HepG2 (cell line): Measurements from ENCODE around the gene NT5DC4. TPM values are rescaled to one million over a fixed set of nuclear protein-coding genes. Genes with fewer than 3 reads are reported as not detected.

Experiments used
- ATAC-seq: fragments of 200-7000 bp; cut with Tn5 transposase; 3 replicates; pipeline ENCODE4 v1.9.1; 2020; ENCODE audit warnings: mild to moderate bottlenecking, moderate library complexity
- BruUV-seq: library from RNA; stranded (reverse); fragments of 400-500 nt; replicated peaks from 2 replicates; lab custom pipeline; 2021; lab: Mats Ljungman, UMichigan
- CTCF ChIA-PET: fragments of 300-600 bp; formaldehyde crosslinking; extraction: SDS; loops from one replicate; lab custom pipeline; 2021; ENCODE audit warnings: low total read pairs, inconsistent platforms, low intra/inter-chr PET ratio; lab: Yijun Ruan, JAX
- POLR2A ChIA-PET: fragments of 350-600 bp; sonication (Branson Sonifier 250); formaldehyde crosslinking; loops from one replicate; lab custom pipeline; 2020; ENCODE audit warnings: antibody characterized with exemption, inconsistent platforms; lab: Yijun Ruan, JAX
- DNase-seq: peaks from one replicate; pipeline ENCODE4 v3.0.0-alpha.2; 2015; ENCODE audit warnings: low spot score
- FAIRE-seq: peaks from 3 replicates; lab custom pipeline; 2011; peaks lifted over from hg19 to GRCh38; lab: Jason Lieb, UNC
- H2AFZ ChIP-seq: one replicate; pipeline ENCODE4 v1.6.1; 2011; ENCODE audit warnings: low read length, inconsistent platforms
- H3K27ac ChIP-seq: fragments of 300-600 bp; 3 replicates; pipeline ENCODE4 v1.8.0; 2011; ENCODE audit warnings: mixed run types, mild to moderate bottlenecking, mixed read lengths, low read length, inconsistent platforms; ENCODE audit not compliant: insufficient read depth; ENCODE audit errors: extremely low read length
- H3K27me3 ChIP-seq, 2 experiments: fragments of 200-600 bp in 1 of 2; 2 replicates in 1 of 2; 3 replicates in 1 of 2; pipeline versions ENCODE4 v1.6.0 to v1.8.0; 2011; ENCODE audit warnings: low read length in 2 of 2, mild to moderate bottlenecking in 2 of 2, moderate library complexity in 2 of 2, inconsistent platforms in 1 of 2; ENCODE audit not compliant: insufficient read depth in 2 of 2, control insufficient read depth in 1 of 2
- H3K36me3 ChIP-seq, 2 experiments: fragments of 200-600 bp in 1 of 2; replicated peaks in 1 of 2; 2 replicates in 1 of 2; 3 replicates in 1 of 2; pipeline versions ENCODE4 v1.5.1 to v1.8.0; 2011; ENCODE audit warnings: low read length in 2 of 2, inconsistent platforms in 1 of 2; ENCODE audit not compliant: insufficient read depth in 2 of 2, control insufficient read depth in 1 of 2
- H3K4me1 ChIP-seq: 2 replicates; pipeline ENCODE4 v1.5.1; 2012; ENCODE audit warnings: low read length, inconsistent platforms; ENCODE audit not compliant: insufficient read depth
- H3K4me2 ChIP-seq: 2 replicates; pipeline ENCODE4 v1.6.0; 2011; ENCODE audit warnings: low read depth, low read length, inconsistent platforms
- H3K4me3 ChIP-seq, 3 experiments: fragments of 200-600 bp in 1 of 3; sonication (generic), shearing (Covaris generic) in 1 of 3; replicated peaks in 1 of 3; 2 replicates each; pipeline ENCODE4 v1.5.1; 2011 to 2016; ENCODE audit warnings: low read length in 3 of 3, inconsistent platforms in 2 of 3, low read depth in 2 of 3, mild to moderate bottlenecking in 2 of 3, control low read depth in 1 of 3, mixed read lengths in 1 of 3; ENCODE audit not compliant: insufficient read depth in 1 of 3
- H3K79me2 ChIP-seq: one replicate; pipeline ENCODE4 v1.6.1; 2011; ENCODE audit warnings: low read length, inconsistent platforms; ENCODE audit not compliant: insufficient read depth
- H3K9ac ChIP-seq: 2 replicates; pipeline ENCODE4 v1.6.0; 2011; ENCODE audit warnings: mild to moderate bottlenecking, low read depth, low read length, inconsistent platforms; ENCODE audit not compliant: insufficient read depth
- H3K9me3 ChIP-seq: 2 replicates; pipeline ENCODE4 v1.5.1; 2012; ENCODE audit warnings: mild to moderate bottlenecking, low read length
- H4K20me1 ChIP-seq: 2 replicates; pipeline ENCODE4 v1.6.0; 2011; ENCODE audit warnings: inconsistent platforms, mild to moderate bottlenecking, low read length, moderate library complexity; ENCODE audit not compliant: insufficient read depth
- CBFB ChIP-seq: sonication (generic); formaldehyde crosslinking; IDR thresholded peaks from 2 replicates; pipeline ENCODE4 v1.4.0; 2020; ENCODE audit warnings: missing genetic modification reagents
- CREB1 ChIP-seq, 2 experiments: fragments of 450-650 bp in 1 of 2; IDR thresholded peaks; 2 replicates each; pipeline ENCODE4 v1.6.1; 2016 to 2017; ENCODE audit warnings: control low read depth in 1 of 2, mild to moderate bottlenecking in 1 of 2, missing compliant biosample characterization in 1 of 2, missing genetic modification characterization in 1 of 2
- EP300 ChIP-seq, 3 experiments: sonication (generic) in 1 of 3; formaldehyde crosslinking in 1 of 3; IDR thresholded peaks; 2 replicates each; pipeline versions ENCODE4 v1.5.1 to v1.6.1; 2011 to 2020; ENCODE audit warnings: low read depth in 2 of 3, low read length in 2 of 3, borderline replicate concordance in 1 of 3, improper control_type of control experiment in 1 of 3, mild to moderate bottlenecking in 1 of 3, missing genetic modification reagents in 1 of 3, moderate library complexity in 1 of 3
- EZH2 ChIP-seq: conservative IDR thresholded peaks from 2 replicates; pipeline ENCODE4 v1.6.1; 2012; ENCODE audit warnings: mild to moderate bottlenecking, low read depth, low read length, moderate library complexity
- HOXA9 ChIP-seq: sonication (generic); formaldehyde crosslinking; IDR thresholded peaks from 2 replicates; pipeline ENCODE4 v1.8.1; 2022; ENCODE audit warnings: missing genetic modification reagents, mild to moderate bottlenecking, moderate library complexity, borderline replicate concordance
- HOXD1 ChIP-seq: sonication (generic); formaldehyde crosslinking; IDR thresholded peaks from 2 replicates; pipeline ENCODE4 v1.5.0; 2020; ENCODE audit warnings: missing genetic modification reagents
- NFE2 ChIP-seq: sonication (generic); formaldehyde crosslinking; IDR thresholded peaks from 2 replicates; pipeline ENCODE4 v1.4.0; 2020; ENCODE audit warnings: missing genetic modification reagents
- PAX8 ChIP-seq: sonication (generic); formaldehyde crosslinking; IDR thresholded peaks from 2 replicates; pipeline ENCODE4 v1.8.0; 2022; ENCODE audit warnings: mild to moderate bottlenecking, missing genetic modification reagents, borderline replicate concordance
- TAF1 ChIP-seq: sonication (generic); formaldehyde crosslinking; IDR thresholded peaks from 2 replicates; pipeline ENCODE4 v1.4.0; 2020; ENCODE audit warnings: missing genetic modification reagents
- TMF1 ChIP-seq: sonication (generic); formaldehyde crosslinking; IDR thresholded peaks from 2 replicates; pipeline ENCODE4 v1.8.1; 2022; ENCODE audit warnings: low read depth, missing genetic modification reagents
- XBP1 ChIP-seq: sonication (generic); formaldehyde crosslinking; IDR thresholded peaks from 2 replicates; pipeline ENCODE4 v1.5.0; 2020; ENCODE audit warnings: missing genetic modification reagents
- ZNF12 ChIP-seq: sonication (generic); formaldehyde crosslinking; IDR thresholded peaks from 2 replicates; pipeline ENCODE4 v1.5.0; 2020; ENCODE audit warnings: missing genetic modification reagents
- ZNF407 ChIP-seq: sonication (generic); formaldehyde crosslinking; IDR thresholded peaks from one replicate; pipeline ENCODE4 v1.5.1; 2020; ENCODE audit warnings: mild to moderate bottlenecking, missing genetic modification reagents; ENCODE audit errors: not compliant biosample characterization
- ZNF660 ChIP-seq: sonication (generic); formaldehyde crosslinking; IDR thresholded peaks from 2 replicates; pipeline ENCODE4 v1.5.1; 2020; ENCODE audit warnings: mild to moderate bottlenecking, low read depth, missing genetic modification reagents, borderline replicate concordance
- ZNF784 ChIP-seq: sonication (generic); formaldehyde crosslinking; IDR thresholded peaks from 2 replicates; pipeline ENCODE4 v1.5.1; 2020; ENCODE audit warnings: missing genetic modification reagents, mild to moderate bottlenecking, borderline replicate concordance
- ZSCAN31 ChIP-seq: sonication (generic); formaldehyde crosslinking; IDR thresholded peaks from 2 replicates; pipeline ENCODE4 v1.5.0; 2020; ENCODE audit warnings: low read depth, mild to moderate bottlenecking, missing genetic modification reagents
- WGBS: methylation state at CpG from one replicate; pipeline ENCODE4 v1.1.6; 2017; ENCODE audit warnings: low lambda C conversion rate; 5-methylcytosine and 5-hydroxymethylcytosine counted together
- in situ Hi-C: cut with HindIII; loops from 2 replicates; pipeline ENCODE4 v1.10.0; 2017; ENCODE audit warnings: low pct_unique_long_range_greater_than_20kb; ENCODE audit not compliant: extremely low pct_ligation_motif_present
- intact Hi-C: fragments of 100-400 bp; cut with micrococcal nuclease; formaldehyde crosslinking; loops from one replicate; pipeline ENCODE4 v1.10.0; 2022; ENCODE audit not compliant: unreplicated experiment
- polyA plus RNA-seq, 8 experiments: library from polyadenylated mRNA; depleted of rRNA in 3 of 8; stranded (reverse) in 7 of 8; unstranded in 1 of 8; fragments of >200 nt; fragmentation: Illumina TruSeq in 4 of 8; extraction: Trizol in 4 of 8; gene quantifications; 2 replicates each; pipeline versions ENCODE4 v1.2.1 to v1.2.3, GENCODE V29; 2011 to 2016; ENCODE audit warnings: low read depth in 4 of 8, missing spikeins in 1 of 8, mixed read lengths in 1 of 8; ENCODE audit not compliant: insufficient read depth in 1 of 8
- total RNA-seq, 5 experiments: library from RNA; depleted of rRNA; stranded (reverse); fragments of >200 nt; fragmentation: Illumina TruSeq; extraction: Trizol; gene quantifications; 2 replicates each; pipeline ENCODE4 v1.2.3, GENCODE V29; 2016; ENCODE audit warnings: low read depth in 1 of 5

NT5DC4 gene
- total and polyA plus RNA-seq, 2 of the 13 experiments (the other 11 are each of a cell fraction or from before 2014, with no cell fraction given): 0.04 to 4.2 TPM

GRCh38 chr2:112692495-112692911, 28.3 kb upstream of the NT5DC4 start:
- peaks cover 52% of the 10 kb centered on the region for H3K4me1 ChIP-seq
- H2AFZ ChIP-seq: no peak overlapping the region
- no peaks in the 10 kb centered on the region for H3K9me3 ChIP-seq
- no peak overlapping the region for H3K4me2 ChIP-seq
- H3K9ac ChIP-seq: no peak overlapping the region
- no peaks in the 10 kb centered on the region for H3K27me3 ChIP-seq
- H3K4me3 ChIP-seq: no peak overlapping the region
- H3K27ac ChIP-seq: no peak overlapping the region
- POLR2A ChIA-PET: interaction anchor here (0.8 to 1.3 kb wide), 6 partner anchors 9 to 108 kb away, joined by 4 to 21 read pairs (median 7); partner anchors contain the start of genes CHCHD5 and SLC20A1
- ATAC-seq: peak; percentile 92
- intact Hi-C loops: loop anchor here (1.0 kb wide), 1 partner anchor 34 kb away; no protein-coding TSS in a partner anchor
- peak; percentile 96 for DNase-seq
- BruUV-seq: no TSS peak
- no peaks in the 10 kb centered on the region for H4K20me1 ChIP-seq
- WGBS: 1% methylated on average over 5 of the region's 5 CpGs
- FAIRE-seq: peak; percentile 100
- H3K79me2 ChIP-seq: no peaks in the 10 kb centered on the region
- CTCF ChIA-PET: interaction anchor here (1.3 to 3.3 kb wide), 2 partner anchors 34 to 66 kb away, joined by 3 to 33 read pairs; no protein-coding TSS in a partner anchor
- H3K36me3 ChIP-seq: no peaks in the 10 kb centered on the region
- in situ Hi-C loops: no loop called here
- TF ChIP-seq ZNF784 (CRISPR knock-in tag) (no peak), HOXD1 (CRISPR knock-in tag) (no peak), HOXA9 (no peak), TAF1 (CRISPR knock-in tag) (no peak), ZSCAN31 (CRISPR knock-in tag) (no peak), ZNF660 (CRISPR knock-in tag) (no peak), EZH2 (no peak), TMF1 (CRISPR knock-in tag) (no peak), CREB1 (IDR thresholded peaks at IDR 0.05) (peak; percentile 43; the same call in 1 of the 2 replicates), CREB1 (CRISPR knock-in tag; IDR thresholded peaks at IDR 0.05) (no peak), EP300 (IDR thresholded peaks at IDR 0.05; ENCODE audit: low read depth in 2 of 2, low read length in 2 of 2) (peak; percentile 48 to 55; a peak in 1 of 4 replicates), EP300 (CRISPR knock-in tag; IDR thresholded peaks at IDR 0.05; ENCODE audit: borderline replicate concordance) (peak; percentile 84), ZNF12 (CRISPR knock-in tag) (peak; percentile 86), PAX8 (no peak), XBP1 (CRISPR knock-in tag) (no peak), CBFB (0 out of 2 replicates have a peak, but pooled peaks have one; percentile 38), ZNF407 (CRISPR knock-in tag) (peak; percentile 37), NFE2 (CRISPR knock-in tag) (peak; percentile 99)
